Muscle layer of duodenum (tissue), 2 donors: ENCODE data around the gene ZNF581.

Source experiments
- H3K27ac ChIP-seq: one replicate; pipeline ENCODE4 v1.7.0; 2013; ENCODE audit warnings: mild to moderate bottlenecking, low read length
- H3K27me3 ChIP-seq: one replicate; pipeline ENCODE4 v1.7.0; 2013; ENCODE audit warnings: low read depth, mild to moderate bottlenecking, control low read depth, low read length
- H3K36me3 ChIP-seq, 2 donors: one replicate each; pipeline ENCODE4 v1.7.0; 2013; ENCODE audit warnings: low read length in 2 of 2, control low read depth in 1 of 2, mild to moderate bottlenecking in 1 of 2; ENCODE audit not compliant: insufficient read depth in 2 of 2, control insufficient read depth in 1 of 2
- H3K4me1 ChIP-seq, 2 donors: one replicate each; pipeline ENCODE4 v1.7.0; 2013; ENCODE audit warnings: low read length in 2 of 2, mild to moderate bottlenecking in 2 of 2, control low read depth in 1 of 2, moderate library complexity in 1 of 2; ENCODE audit not compliant: insufficient read depth in 2 of 2, control insufficient read depth in 1 of 2
- H3K4me3 ChIP-seq, 2 donors: one replicate each; pipeline ENCODE4 v1.7.0; 2013; ENCODE audit warnings: low read length in 2 of 2, low read depth in 1 of 2, mild to moderate bottlenecking in 1 of 2
- H3K9me3 ChIP-seq, 2 donors: one replicate each; pipeline ENCODE4 v1.7.0; 2013; ENCODE audit warnings: low read length in 2 of 2, control low read depth in 1 of 2, mild to moderate bottlenecking in 1 of 2; ENCODE audit not compliant: control insufficient read depth in 1 of 2
- donor health status: healthy.

Gene ZNF581

DNA sequence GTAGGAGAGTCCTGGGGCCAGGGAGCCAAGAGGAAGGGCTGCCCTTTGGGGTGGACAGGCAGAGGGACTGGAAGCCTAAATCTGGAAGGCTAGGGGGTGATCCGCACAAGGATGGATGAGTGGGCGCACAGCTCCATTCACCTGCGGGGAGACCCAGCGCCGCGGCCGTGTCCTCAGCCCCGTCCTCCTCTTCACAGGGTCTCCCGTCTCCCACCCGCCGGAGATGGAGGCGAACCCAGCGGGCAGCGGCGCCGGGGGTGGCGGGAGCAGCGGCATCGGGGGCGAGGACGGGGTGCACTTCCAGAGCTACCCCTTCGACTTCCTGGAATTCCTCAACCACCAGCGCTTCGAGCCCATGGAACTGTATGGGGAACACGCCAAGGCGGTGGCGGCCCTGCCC is 30.1 kb upstream of the ZNF581 start:
- Histone ChIP-seq H3K4me3 (no peak overlapping the region), H3K4me1 (peaks cover 0 to 11% of the 10 kb centered on the region in 2 donors), H3K27ac (no peak overlapping the region), H3K9me3 (no peaks in the 10 kb centered on the region), H3K36me3 (peaks cover 0 to 47% of the 10 kb centered on the region in 2 donors), H3K27me3 (no peaks in the 10 kb centered on the region)

DNA sequence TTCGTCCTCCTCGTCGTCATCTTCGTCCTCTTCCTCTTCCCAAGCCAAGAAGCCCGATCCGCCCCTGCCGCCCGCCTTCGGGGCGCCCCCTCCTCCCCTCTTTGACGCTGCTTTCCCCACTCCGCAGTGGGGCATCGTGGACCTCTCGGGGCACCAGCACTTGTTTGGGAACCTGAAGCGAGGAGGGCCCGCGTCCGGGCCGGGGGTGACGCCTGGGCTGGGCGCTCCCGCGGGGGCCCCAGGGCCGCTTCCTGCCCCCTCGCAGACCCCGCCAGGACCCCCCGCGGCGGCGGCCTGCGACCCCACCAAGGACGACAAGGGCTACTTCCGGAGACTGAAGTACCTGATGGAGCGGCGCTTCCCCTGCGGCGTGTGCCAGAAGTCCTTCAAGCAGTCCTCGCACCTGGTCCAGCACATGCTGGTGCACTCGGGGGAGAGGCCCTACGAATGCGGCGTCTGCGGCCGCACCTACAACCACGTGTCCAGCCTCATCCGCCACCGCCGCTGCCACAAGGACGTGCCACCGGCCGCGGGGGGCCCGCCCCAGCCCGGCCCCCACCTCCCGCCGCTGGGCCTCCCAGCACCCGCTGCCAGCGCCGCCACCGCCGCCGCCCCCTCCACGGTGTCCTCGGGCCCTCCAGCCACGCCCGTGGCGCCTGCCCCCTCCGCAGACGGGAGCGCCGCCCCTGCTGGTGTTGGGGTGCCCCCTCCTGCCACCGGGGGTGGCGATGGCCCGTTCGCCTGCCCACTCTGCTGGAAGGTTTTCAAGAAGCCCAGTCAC is 29.3 kb upstream of the ZNF581 start:
- H3K27ac ChIP-seq = no peak overlapping the region
- peaks cover 0 to 11% of the 10 kb centered on the region in 2 donors for H3K4me1 ChIP-seq
- H3K9me3 ChIP-seq = no peaks in the 10 kb centered on the region
- peaks cover 0 to 46% of the 10 kb centered on the region in 2 donors for H3K36me3 ChIP-seq
- no peak overlapping the region for H3K4me3 ChIP-seq
- no peaks in the 10 kb centered on the region for H3K27me3 ChIP-seq

DNA sequence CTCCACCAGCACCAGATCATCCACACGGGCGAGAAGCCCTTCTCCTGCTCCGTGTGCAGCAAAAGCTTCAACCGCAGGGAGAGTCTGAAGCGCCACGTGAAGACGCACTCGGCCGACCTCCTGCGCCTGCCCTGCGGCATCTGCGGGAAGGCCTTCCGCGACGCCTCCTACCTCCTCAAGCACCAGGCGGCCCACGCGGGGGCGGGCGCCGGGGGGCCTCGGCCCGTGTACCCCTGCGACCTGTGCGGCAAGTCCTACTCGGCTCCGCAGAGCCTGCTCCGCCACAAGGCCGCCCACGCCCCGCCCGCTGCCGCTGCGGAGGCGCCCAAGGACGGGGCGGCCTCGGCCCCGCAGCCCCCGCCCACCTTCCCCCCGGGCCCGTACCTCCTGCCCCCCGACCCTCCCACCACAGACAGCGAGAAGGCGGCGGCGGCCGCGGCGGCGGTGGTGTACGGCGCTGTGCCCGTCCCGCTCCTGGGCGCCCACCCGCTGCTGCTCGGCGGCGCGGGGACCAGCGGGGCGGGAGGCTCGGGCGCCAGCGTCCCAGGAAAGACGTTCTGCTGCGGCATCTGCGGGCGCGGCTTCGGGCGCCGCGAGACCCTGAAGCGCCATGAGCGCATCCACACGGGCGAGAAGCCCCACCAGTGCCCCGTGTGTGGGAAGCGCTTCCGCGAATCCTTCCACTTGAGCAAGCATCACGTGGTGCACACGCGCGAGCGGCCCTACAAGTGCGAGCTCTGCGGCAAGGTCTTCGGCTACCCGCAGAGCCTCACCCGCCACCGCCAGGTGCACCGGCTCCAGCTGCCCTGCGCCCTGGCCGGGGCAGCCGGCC is 28.5 kb upstream of the ZNF581 start:
- Histone ChIP-seq H3K4me3 (no peak overlapping the region), H3K36me3 (peaks cover 0 to 38% of the 10 kb centered on the region in 2 donors), H3K9me3 (no peaks in the 10 kb centered on the region), H3K27ac (no peak overlapping the region), H3K4me1 (peaks cover 0 to 11% of the 10 kb centered on the region in 2 donors), H3K27me3 (no peaks in the 10 kb centered on the region)

DNA sequence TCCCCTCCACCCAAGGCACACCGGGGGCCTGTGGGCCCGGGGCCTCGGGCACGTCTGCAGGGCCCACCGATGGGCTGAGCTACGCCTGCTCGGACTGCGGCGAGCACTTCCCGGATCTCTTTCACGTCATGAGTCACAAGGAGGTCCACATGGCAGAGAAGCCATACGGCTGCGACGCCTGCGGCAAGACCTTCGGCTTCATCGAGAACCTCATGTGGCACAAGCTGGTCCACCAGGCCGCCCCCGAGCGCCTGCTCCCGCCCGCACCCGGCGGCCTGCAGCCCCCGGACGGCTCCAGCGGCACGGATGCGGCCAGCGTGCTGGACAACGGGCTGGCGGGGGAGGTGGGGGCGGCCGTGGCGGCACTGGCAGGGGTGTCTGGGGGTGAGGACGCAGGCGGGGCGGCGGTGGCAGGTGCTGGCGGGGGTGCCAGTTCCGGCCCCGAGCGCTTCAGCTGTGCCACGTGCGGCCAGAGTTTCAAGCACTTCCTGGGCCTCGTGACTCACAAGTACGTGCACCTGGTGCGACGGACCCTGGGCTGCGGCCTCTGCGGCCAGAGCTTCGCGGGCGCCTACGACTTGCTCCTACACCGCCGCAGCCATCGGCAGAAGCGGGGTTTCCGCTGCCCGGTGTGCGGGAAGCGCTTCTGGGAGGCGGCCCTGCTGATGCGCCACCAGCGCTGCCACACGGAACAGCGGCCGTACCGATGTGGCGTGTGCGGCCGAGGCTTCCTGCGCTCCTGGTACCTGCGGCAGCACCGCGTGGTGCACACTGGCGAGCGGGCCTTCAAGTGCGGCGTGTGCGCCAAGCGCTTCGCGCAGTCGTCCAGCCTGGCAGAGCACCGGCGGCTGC is 27.7 kb upstream of the ZNF581 start:
- Histone ChIP-seq H3K9me3 (no peaks in the 10 kb centered on the region), H3K4me3 (no peak overlapping the region), H3K36me3 (peaks cover 0 to 35% of the 10 kb centered on the region in 2 donors), H3K27me3 (no peaks in the 10 kb centered on the region), H3K27ac (no peak overlapping the region), H3K4me1 (peaks cover 0 to 11% of the 10 kb centered on the region in 2 donors)

DNA sequence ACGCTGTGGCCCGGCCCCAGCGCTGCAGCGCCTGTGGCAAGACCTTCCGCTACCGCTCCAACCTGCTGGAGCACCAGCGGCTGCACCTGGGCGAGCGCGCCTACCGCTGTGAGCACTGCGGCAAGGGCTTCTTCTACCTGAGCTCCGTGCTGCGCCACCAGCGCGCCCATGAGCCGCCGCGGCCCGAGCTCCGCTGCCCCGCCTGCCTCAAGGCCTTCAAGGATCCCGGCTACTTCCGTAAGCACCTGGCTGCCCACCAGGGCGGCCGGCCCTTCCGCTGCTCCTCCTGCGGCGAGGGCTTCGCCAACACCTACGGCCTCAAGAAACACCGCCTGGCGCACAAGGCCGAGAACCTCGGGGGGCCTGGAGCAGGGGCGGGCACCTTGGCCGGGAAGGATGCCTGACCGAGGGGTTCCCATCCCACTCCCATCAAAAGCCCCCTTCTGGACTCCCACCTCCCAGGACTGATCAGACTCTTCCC is 27.0 kb upstream of the ZNF581 start:
- Histone ChIP-seq H3K9me3 (no peaks in the 10 kb centered on the region), H3K4me1 (peaks cover 0 to 7% of the 10 kb centered on the region in 2 donors), H3K36me3 (peaks cover 3 to 39% of the 10 kb centered on the region in 2 donors), H3K27ac (no peak overlapping the region), H3K4me3 (no peak overlapping the region), H3K27me3 (no peaks in the 10 kb centered on the region)

DNA sequence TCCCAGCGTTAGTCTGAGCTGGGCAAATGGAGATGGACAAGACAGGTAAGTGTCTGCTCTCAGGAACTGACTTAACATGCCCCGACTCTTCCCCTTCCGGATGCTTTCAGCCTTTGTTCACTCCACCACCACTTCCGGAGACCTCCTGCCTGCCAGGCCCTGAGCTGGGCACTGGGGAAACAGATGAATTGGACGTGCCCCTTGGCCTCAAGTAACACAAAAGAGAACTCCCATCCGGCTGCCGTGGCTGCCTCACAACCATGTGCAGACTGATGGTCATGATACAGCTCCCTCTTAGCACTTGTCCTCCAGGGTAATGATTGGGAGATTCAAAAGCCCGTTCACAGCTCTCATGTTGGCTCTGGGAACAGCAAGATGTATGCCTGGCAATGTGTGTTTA is 26.0 kb upstream of the ZNF581 start:
- no peaks in the 10 kb centered on the region for H3K27me3 ChIP-seq
- no peaks in the 10 kb centered on the region for H3K9me3 ChIP-seq
- peaks cover 0 to 3% of the 10 kb centered on the region in 2 donors for H3K4me1 ChIP-seq
- H3K36me3 ChIP-seq = peaks cover 3 to 48% of the 10 kb centered on the region in 2 donors
- H3K27ac ChIP-seq = no peak overlapping the region
- H3K4me3 ChIP-seq = no peak overlapping the region

DNA sequence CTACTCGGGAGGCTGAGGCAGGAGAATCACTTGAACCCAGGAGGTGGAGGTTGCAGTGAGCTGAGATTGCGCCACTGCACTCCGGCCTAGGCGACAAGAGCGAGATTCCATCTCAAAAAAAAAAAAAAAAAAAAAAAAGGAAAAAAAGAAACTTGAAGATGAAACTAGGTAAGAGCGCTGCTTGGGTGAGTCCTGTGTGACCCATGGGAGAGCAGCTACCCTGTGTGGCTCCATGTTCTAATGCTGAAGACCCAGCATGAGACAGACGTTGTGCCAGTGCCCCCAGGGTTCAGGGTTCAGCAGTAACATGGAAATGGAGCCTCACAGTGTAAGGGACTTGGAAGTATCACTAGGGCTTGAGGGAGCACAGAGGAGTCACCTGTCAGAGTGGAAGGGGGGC is 25.0 kb upstream of the ZNF581 start:
- H3K9me3 ChIP-seq = no peaks in the 10 kb centered on the region
- no peak overlapping the region for H3K27ac ChIP-seq
- no peak overlapping the region for H3K4me3 ChIP-seq
- H3K4me1 ChIP-seq = peaks cover 0 to 3% of the 10 kb centered on the region in 2 donors
- H3K27me3 ChIP-seq = no peaks in the 10 kb centered on the region
- peaks cover 3 to 49% of the 10 kb centered on the region in 2 donors for H3K36me3 ChIP-seq

DNA sequence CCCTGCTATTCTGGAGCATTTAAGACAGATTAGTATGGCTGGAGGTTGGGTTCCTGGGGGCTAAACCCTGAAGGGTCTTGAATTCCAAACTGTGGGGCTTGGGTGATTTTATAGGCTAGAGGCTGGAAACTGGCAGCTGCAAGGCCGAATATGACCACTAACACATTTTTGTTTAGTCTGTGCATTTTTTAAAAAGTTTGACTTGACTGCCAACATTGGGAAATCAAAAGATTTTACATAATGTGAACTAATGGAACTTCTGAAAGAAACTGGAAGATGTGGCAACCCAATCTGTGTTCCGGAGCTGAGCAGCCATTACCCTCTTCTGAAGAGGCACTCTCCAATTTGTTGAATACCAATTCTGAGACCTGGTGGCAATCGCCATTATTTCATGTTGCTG is 24.2 kb upstream of the ZNF581 start:
- no peaks in the 10 kb centered on the region for H3K27me3 ChIP-seq
- peaks cover 3 to 49% of the 10 kb centered on the region in 2 donors for H3K36me3 ChIP-seq
- no peak overlapping the region for H3K4me3 ChIP-seq
- peaks cover 0 to 9% of the 10 kb centered on the region in 2 donors for H3K4me1 ChIP-seq
- H3K9me3 ChIP-seq = no peaks in the 10 kb centered on the region
- no peak overlapping the region for H3K27ac ChIP-seq

DNA sequence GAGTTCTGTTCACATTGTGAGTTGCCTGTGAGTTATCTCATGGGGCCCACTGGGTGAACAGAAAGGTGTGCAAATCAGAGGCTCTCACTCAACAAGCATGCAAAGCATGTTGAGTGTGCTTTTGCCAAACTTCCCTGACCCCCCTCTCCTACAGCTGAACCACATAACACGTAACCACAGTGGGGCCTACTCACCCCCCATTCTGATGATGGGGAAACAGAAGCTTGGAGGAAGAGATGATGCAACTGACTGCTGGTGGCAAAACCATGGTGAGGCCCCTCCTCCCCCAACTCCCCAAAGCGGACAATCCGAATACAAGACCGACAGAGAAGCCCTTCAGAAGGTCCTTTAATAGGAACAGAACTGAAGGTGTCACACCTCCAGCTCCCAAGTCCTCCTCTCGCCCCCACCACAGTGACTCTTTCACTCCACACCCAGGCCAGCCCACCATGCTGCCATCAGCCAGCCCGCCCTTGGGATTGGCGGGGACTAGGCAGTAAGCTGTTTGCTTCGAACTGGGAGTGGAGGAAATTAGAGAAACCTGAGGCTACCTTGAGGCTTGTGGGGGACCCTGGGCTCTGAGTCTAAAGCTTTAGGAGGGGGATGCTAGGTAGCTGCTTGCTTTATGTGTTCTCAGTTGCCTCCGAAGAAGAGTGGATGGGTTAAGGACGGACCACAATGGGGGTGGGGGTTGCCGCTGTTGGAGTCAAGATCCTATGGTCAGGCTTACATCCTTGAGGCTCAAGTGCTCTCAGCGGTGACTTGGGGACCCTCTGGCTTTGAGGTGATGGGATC is 22.8 kb upstream of the ZNF581 start:
- Histone ChIP-seq H3K4me3 (no peak overlapping the region), H3K36me3 (peaks cover 3 to 38% of the 10 kb centered on the region in 2 donors), H3K27ac (no peak overlapping the region), H3K4me1 (peaks cover 0 to 15% of the 10 kb centered on the region in 2 donors), H3K9me3 (no peaks in the 10 kb centered on the region), H3K27me3 (no peaks in the 10 kb centered on the region)

DNA sequence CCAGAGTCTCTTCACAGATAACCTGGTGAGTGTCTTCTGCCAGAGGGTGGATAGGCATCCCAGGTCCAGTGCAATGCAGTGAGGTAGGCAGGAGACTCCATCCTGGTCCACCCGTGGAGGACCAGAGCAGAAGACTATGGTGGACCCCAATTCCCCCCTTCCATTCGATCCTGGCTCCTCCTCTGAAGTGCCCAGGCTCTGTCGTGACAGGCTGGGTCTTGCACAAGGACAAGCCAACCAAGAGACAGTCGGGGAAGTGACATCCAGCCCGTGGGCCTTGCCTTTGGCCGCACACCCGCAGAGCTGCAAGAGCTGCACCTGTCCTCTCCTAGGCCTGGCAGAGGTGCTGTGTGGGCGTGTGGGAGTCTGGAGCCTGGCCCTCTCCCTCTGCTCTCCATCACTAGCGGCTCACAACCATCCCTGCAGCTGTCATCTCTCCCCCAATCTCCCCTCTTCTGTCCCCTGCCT is 22.2 kb upstream of the ZNF581 start:
- Histone ChIP-seq H3K4me1 (peaks cover 0 to 15% of the 10 kb centered on the region in 2 donors), H3K27me3 (no peaks in the 10 kb centered on the region), H3K4me3 (no peak overlapping the region), H3K36me3 (peaks cover 3 to 32% of the 10 kb centered on the region in 2 donors), H3K9me3 (no peaks in the 10 kb centered on the region), H3K27ac (no peak overlapping the region)
